NCI-H2081 treated with DMSO at 0.1 percent for 48 hours (cell line): ENCODE results near the gene SPINT2.
A peak's percentile ranks its signal among the peaks of the same experiment; 100 is the strongest.
"Not testable (repeated sequence)": the region's sequence is repeated elsewhere in the genome, so short reads cannot be mapped to it uniquely, and the experiment has no call there.

ENCODE experiments used
- DNase-seq: peaks from one replicate; lab custom pipeline; 2025; lab: John Stamatoyannopoulos, UW

Gene SPINT2

GRCh38 chr19:38321646-38322196, 57.3 kb downstream of the SPINT2 start:
- DNase-seq = no peak

GRCh38 chr19:38323291-38323690, 58.9 kb downstream of the SPINT2 start:
- no peak for DNase-seq

DNA sequence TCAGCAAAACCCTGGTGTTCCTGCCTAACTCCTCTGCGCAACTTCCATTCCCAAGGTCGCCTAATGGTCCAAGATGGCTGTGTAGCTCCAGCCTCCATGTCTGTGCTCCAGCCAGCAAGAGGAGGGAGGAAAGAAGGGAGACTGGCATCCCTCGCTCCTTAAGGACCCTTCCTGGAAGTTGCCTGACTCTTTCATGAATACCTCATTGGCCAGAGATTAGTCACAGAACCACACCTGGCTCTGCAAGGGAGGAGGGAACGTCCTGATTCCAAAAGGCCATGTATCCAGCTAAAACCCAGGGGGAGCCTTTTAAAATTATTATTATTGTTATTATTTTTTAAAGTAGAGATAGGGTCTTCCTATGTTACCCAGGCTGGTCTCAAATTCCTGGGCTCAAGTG, 60.1 kb downstream of the SPINT2 start:
- DNase-seq = no peak

DNA sequence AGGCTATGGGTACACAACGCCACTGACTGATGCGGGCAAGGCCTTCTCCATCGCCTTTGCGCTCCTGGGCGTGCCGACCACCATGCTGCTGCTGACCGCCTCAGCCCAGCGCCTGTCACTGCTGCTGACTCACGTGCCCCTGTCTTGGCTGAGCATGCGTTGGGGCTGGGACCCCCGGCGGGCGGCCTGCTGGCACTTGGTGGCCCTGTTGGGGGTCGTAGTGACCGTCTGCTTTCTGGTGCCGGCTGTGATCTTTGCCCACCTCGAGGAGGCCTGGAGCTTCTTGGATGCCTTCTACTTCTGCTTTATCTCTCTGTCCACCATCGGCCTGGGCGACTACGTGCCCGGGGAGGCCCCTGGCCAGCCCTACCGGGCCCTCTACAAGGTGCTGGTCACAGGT, 62.2 kb downstream of the SPINT2 start:
- DNase-seq = no peak

DNA sequence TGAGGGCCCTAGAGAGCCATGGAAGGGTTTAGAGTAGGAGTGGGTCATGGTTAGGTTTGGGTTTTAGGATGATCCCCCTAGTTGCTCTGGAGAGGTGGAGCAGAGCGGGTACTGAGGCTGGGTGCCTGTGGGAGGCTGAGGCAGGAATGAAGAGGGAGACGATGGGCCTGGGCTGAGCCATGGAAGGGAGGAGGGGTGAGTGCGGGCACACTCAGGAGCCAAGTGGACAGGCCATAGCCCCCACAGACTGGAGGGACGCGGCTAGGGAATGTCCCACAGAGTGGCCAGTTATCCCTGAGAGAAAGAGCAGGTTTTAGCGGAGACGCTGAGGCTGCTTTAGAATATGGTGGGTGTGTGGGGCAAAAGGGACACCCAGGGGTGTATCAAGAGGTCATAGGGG, 65.3 kb downstream of the SPINT2 start:
- no peak for DNase-seq

- DNase-seq = no peak
Observed at GRCh38 chr19:38331728-38332127, 67.4 kb downstream of the SPINT2 start.

DNA sequence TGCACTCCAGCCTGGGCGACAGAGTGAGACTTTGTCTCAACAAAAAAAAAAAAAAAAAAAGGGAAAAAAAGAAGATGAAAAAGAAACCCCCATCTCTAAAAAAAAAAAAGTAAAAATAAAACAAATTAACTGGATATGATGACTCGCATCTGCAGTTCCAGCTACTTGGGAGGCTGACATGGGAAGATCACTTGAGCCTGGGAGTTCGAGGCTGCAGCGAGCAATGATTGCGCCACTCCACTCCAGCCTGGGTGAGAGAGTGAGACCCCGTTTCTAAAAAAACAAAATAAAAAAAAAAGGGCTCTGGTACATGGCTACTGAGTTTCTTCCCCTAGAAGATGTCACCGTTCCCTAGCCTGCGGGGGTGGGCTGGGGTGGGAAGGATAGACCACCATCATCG, 68.9 kb downstream of the SPINT2 start:
- DNase-seq = no peak

DNA sequence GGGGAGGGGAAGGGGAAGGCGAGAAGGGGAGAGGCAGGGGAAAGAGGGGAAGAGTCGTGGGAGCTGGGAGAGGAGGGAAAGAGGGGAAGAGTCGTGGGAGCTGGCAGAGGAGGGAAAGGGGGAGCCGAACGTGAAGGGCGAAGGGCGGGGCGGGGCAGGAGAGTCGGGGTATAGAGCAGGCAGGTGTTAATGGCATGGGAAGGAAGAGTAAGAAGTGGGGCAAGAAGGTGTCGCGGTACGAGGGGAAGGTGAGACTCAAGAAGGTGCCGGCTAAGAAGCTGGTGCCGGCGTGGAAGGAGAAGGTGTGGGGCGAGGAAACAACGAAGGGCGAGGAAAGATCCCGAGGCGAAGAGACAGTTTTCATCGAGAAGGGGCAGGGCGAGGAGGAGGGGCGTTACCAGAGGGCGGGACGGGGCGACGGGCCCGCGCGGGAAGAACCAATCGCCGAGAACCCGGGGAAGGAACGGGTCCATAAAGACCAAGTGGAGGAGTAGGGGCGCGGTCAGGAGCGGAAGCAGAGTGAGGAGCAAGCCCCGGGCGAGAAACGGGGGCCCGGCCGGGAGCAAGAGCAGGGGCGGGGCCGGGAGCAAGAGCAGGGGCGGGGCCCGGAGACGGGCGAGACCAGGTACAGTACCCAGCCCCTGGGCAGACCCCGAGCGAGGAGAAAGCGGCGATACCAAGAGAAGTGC, 71.7 kb downstream of the SPINT2 start:
- peak; percentile 60 for DNase-seq

- peak; percentile 56 for DNase-seq
Observed at GRCh38 chr19:38336638-38337359, 72.4 kb downstream of the SPINT2 start.

GRCh38 chr19:38337360-38337653, 72.9 kb downstream of the SPINT2 start:
- no peak for DNase-seq

GRCh38 chr19:38339011-38339410, 74.6 kb downstream of the SPINT2 start:
- DNase-seq = not testable (repeated sequence)

- DNase-seq = no peak
Observed at GRCh38 chr19:38340927-38341326, 76.6 kb downstream of the SPINT2 start.
